Measurements from ENCODE around the gene KCNJ11.

DNA sequence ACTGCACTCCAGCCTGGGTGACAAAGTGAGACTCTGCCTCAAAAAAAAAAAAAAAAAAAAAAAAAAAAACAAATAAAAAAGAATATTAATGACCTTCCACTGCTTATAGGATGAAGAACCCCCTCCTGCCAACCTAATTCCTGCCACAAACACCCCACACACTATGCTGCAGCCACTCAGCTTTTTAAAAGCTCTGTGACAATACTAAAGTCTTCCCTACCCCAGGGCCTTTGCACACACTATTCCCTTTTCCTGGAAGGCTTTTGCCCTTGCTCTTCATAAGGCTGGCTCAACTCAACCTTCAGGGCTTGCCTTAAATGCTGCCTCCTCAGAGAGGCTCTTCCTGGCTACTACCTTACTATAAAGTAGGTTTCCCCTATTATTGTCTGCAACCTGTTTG, 10.8 kb upstream of the KCNJ11 start:
- TF ChIP-seq, protein P1, sequence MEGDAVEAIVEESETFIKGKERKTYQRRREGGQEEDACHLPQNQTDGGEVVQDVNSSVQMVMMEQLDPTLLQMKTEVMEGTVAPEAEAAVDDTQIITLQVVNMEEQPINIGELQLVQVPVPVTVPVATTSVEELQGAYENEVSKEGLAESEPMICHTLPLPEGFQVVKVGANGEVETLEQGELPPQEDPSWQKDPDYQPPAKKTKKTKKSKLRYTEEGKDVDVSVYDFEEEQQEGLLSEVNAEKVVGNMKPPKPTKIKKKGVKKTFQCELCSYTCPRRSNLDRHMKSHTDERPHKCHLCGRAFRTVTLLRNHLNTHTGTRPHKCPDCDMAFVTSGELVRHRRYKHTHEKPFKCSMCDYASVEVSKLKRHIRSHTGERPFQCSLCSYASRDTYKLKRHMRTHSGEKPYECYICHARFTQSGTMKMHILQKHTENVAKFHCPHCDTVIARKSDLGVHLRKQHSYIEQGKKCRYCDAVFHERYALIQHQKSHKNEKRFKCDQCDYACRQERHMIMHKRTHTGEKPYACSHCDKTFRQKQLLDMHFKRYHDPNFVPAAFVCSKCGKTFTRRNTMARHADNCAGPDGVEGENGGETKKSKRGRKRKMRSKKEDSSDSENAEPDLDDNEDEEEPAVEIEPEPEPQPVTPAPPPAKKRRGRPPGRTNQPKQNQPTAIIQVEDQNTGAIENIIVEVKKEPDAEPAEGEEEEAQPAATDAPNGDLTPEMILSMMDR (IDR thresholded peaks at IDR 0.05; ENCODE audit: poor library complexity, severe bottlenecking) = no peak
- no peak for TF ChIP-seq TAF1 (IDR thresholded peaks at IDR 0.05; ENCODE audit: low read depth)

Measured in neural cell (in vitro differentiated cells).